ENCODE results near the gene NMNAT1.
"Not testable (repeated sequence)": the region's sequence is repeated elsewhere in the genome, so short reads cannot be mapped to it uniquely, and the experiment has no call there.

Gene NMNAT1

DNA sequence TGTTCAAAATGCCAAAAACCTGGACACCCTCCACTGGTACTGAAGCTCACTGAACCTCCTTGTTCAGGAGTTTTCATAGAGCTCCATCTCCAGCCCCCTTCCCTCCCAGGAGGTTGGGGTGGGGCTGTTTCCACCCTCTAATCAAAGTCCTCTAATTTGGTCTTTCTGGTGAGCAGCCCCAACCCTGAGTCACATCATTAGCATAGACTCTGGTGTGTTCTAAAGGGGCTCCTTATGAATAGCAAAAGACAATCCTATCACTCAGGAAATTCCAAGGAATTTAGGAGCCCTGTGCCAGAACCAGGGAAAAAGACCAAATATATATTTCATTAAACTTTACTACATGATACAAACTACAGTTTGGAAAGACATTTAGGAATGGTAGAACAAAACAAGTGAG is 76.3 kb downstream of the NMNAT1 start:
- Histone ChIP-seq H3K4me3 (ENCODE audit: low read depth in 1 of 2, low read length in 2 of 2) (no peak overlapping the region), H3K27me3 (ENCODE audit: control insufficient read depth in 1 of 2, insufficient read depth in 2 of 2, low read length in 2 of 2) (no peaks in the 10 kb centered on the region), H3K9me3 (ENCODE audit: control insufficient read depth in 1 of 2, low read length in 2 of 2) (no peaks in the 10 kb centered on the region), H3K27ac (ENCODE audit: low read depth, low read length) (no peak overlapping the region), H3K9ac (ENCODE audit: low read depth in 1 of 2, low read length in 2 of 2) (no peak overlapping the region), H3K4me1 (ENCODE audit: control insufficient read depth in 1 of 2, insufficient read depth in 2 of 2, low read length in 2 of 2) (no peaks in the 10 kb centered on the region), H3K36me3 (ENCODE audit: control insufficient read depth in 1 of 2, insufficient read depth in 2 of 2, low read length in 2 of 2) (no peaks in the 10 kb centered on the region)

DNA sequence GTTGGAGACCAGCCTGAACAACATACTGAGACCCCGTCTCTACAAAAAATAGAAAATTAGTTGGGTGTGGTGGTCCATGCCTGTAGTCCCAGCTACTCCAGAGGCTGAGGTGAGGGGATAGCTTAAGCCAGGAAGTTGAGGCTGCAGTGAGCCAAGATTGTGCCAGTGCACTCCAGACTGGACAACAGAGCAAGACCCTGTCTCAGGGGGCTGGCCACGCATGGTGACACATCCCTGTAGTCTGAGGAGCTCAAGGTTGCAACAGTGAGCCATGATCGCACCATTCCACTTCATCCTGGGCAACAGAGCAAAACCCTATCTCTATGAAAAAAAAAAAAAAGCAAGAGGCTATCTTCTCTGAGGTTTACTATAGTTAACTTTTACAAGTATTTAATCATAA is 76.8 kb downstream of the NMNAT1 start:
- Histone ChIP-seq H3K36me3 (ENCODE audit: control insufficient read depth in 1 of 2, insufficient read depth in 2 of 2, low read length in 2 of 2) (no peaks in the 10 kb centered on the region), H3K9ac (ENCODE audit: low read depth in 1 of 2, low read length in 2 of 2) (no peak overlapping the region)

DNA sequence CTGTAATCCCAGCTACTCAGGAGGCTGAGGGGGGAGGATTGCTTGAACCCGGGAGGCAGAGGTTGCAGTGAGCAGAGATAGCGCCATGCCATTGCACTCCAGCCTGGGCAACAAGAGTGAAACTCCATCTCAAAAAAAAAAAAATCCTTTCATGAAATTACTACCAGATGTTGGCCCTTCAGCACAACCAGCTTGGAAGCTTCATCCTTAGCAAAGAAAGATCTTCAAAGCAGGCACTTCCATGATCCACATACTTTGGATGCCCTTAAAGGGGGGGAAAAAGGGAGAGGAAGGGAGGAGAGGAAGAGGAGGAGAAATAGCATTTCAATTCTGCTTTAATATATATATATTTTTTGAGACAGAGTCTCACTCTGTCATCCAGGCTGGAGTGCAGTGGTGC is 77.4 kb downstream of the NMNAT1 start:
- H3K4me1 ChIP-seq (ENCODE audit: control insufficient read depth in 1 of 2, insufficient read depth in 2 of 2, low read length in 2 of 2); H3K9me3 ChIP-seq (ENCODE audit: control insufficient read depth in 1 of 2, low read length in 2 of 2); H3K9ac ChIP-seq (ENCODE audit: low read depth in 1 of 2, low read length in 2 of 2); H3K4me3 ChIP-seq (ENCODE audit: low read depth in 1 of 2, low read length in 2 of 2); H3K27ac ChIP-seq (ENCODE audit: low read depth, low read length); H3K27me3 ChIP-seq (ENCODE audit: control insufficient read depth in 1 of 2, insufficient read depth in 2 of 2, low read length in 2 of 2); H3K36me3 ChIP-seq (ENCODE audit: control insufficient read depth in 1 of 2, insufficient read depth in 2 of 2, low read length in 2 of 2): not testable (repeated sequence)

More for the DNA sequence above, 76.8 kb downstream of the NMNAT1 start:
- Histone ChIP-seq H3K27ac (ENCODE audit: low read depth, low read length) (no peak overlapping the region), H3K4me3 (ENCODE audit: low read depth in 1 of 2, low read length in 2 of 2) (no peak overlapping the region), H3K27me3 (ENCODE audit: control insufficient read depth in 1 of 2, insufficient read depth in 2 of 2, low read length in 2 of 2) (no peaks in the 10 kb centered on the region), H3K4me1 (ENCODE audit: control insufficient read depth in 1 of 2, insufficient read depth in 2 of 2, low read length in 2 of 2) (no peaks in the 10 kb centered on the region), H3K9me3 (ENCODE audit: control insufficient read depth in 1 of 2, low read length in 2 of 2) (no peaks in the 10 kb centered on the region)

DNA sequence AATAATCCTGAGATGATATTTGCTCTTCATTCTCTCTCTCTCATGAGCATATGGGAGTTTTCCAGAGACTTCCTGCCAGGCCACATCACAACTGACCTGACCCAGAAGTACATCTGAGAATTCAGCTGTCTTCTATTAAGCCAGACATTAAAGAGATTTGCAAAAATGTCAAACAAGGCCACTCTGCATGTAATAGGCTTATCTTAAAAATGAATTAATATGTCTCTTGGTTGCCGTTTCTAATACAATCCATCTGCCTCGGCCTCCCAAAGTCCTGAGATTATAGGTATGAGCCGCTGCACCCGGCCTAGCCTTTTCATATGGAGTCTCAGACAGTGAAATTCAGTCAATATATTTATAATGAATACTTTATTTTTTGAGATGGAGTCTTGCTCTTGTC is 78.7 kb downstream of the NMNAT1 start:
- H3K27ac ChIP-seq (ENCODE audit: low read depth, low read length); H3K27me3 ChIP-seq (ENCODE audit: control insufficient read depth in 1 of 2, insufficient read depth in 2 of 2, low read length in 2 of 2); H3K9ac ChIP-seq (ENCODE audit: low read depth in 1 of 2, low read length in 2 of 2); H3K4me3 ChIP-seq (ENCODE audit: low read depth in 1 of 2, low read length in 2 of 2); H3K36me3 ChIP-seq (ENCODE audit: control insufficient read depth in 1 of 2, insufficient read depth in 2 of 2, low read length in 2 of 2); H3K9me3 ChIP-seq (ENCODE audit: control insufficient read depth in 1 of 2, low read length in 2 of 2); H3K4me1 ChIP-seq (ENCODE audit: control insufficient read depth in 1 of 2, insufficient read depth in 2 of 2, low read length in 2 of 2): not testable (repeated sequence)

DNA sequence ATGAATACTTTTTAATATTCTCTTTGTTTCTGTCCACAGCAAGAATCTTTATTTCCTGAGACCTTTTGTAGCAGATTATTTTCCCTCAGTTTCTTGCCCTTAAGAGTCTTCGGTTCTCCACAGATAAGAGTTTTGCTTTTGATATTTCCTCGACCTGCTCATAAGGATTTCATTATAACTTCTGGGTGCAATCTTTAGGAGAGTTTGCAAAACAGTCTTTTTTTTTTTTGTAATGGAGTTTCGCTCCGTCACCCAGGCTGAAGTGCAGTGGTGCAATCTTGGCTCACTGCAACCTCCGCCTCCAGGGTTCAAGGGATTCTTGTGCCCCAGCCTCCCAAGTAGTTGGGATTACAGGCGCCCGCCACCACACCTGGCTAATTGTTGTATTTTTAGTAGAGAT is 79.4 kb downstream of the NMNAT1 start:
- Histone ChIP-seq H3K9me3 (ENCODE audit: control insufficient read depth in 1 of 2, low read length in 2 of 2) (no peaks in the 10 kb centered on the region), H3K4me3 (ENCODE audit: low read depth in 1 of 2, low read length in 2 of 2) (no peak overlapping the region), H3K36me3 (ENCODE audit: control insufficient read depth in 1 of 2, insufficient read depth in 2 of 2, low read length in 2 of 2) (no peaks in the 10 kb centered on the region), H3K27ac (ENCODE audit: low read depth, low read length) (no peak overlapping the region), H3K27me3 (ENCODE audit: control insufficient read depth in 1 of 2, insufficient read depth in 2 of 2, low read length in 2 of 2) (no peaks in the 10 kb centered on the region), H3K9ac (ENCODE audit: low read depth in 1 of 2, low read length in 2 of 2) (no peak overlapping the region), H3K4me1 (ENCODE audit: control insufficient read depth in 1 of 2, insufficient read depth in 2 of 2, low read length in 2 of 2) (no peaks in the 10 kb centered on the region)

DNA sequence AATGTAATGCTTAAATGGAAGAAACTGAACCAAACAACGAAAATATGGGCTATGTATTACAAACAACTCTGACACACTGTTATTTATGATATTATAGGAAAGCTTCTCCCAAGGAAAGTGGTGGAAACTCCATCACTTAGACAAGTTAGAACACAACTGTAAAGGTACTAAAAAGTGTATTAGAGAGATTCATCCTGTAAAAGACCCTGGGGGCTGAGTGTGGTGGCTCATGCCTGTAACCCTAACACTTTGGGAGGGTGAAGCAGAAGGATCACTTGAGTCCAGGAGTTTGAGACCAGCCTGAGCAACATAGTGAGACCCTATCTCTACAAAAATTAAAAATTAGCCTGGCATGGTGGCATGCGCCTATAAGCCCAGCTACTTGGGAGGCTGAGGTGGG is 82.1 kb downstream of the NMNAT1 start:
- Histone ChIP-seq H3K9me3 (ENCODE audit: control insufficient read depth in 1 of 2, low read length in 2 of 2) (no peaks in the 10 kb centered on the region), H3K27ac (ENCODE audit: low read depth, low read length) (no peak overlapping the region), H3K9ac (ENCODE audit: low read depth in 1 of 2, low read length in 2 of 2) (no peak overlapping the region), H3K36me3 (ENCODE audit: control insufficient read depth in 1 of 2, insufficient read depth in 2 of 2, low read length in 2 of 2) (no peaks in the 10 kb centered on the region), H3K27me3 (ENCODE audit: control insufficient read depth in 1 of 2, insufficient read depth in 2 of 2, low read length in 2 of 2) (no peaks in the 10 kb centered on the region), H3K4me1 (ENCODE audit: control insufficient read depth in 1 of 2, insufficient read depth in 2 of 2, low read length in 2 of 2) (no peaks in the 10 kb centered on the region), H3K4me3 (ENCODE audit: low read depth in 1 of 2, low read length in 2 of 2) (no peak overlapping the region)

DNA sequence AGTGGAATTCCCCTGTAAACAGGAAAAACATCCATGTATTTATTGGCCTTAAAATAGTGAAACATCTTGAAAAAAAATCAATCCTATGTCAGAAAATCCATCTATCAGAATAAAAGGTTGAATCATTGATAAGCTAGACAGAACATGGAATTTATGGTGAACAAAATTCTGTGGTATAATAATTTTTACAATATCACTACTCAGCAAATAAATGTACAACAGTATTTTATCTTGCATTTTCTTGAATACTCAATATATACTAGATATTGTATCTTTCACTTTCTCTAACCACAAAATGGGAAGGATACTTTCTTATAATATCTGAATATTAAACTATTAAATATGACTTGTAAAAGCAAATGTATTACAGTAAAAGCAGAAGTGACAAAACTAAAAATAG is 83.8 kb downstream of the NMNAT1 start:
- no peak overlapping the region for H3K4me3 ChIP-seq (ENCODE audit: low read depth in 1 of 2, low read length in 2 of 2)
- H3K9ac ChIP-seq (ENCODE audit: low read depth in 1 of 2, low read length in 2 of 2) = no peak overlapping the region
- no peaks in the 10 kb centered on the region for H3K27me3 ChIP-seq (ENCODE audit: control insufficient read depth in 1 of 2, insufficient read depth in 2 of 2, low read length in 2 of 2)
- H3K9me3 ChIP-seq (ENCODE audit: control insufficient read depth in 1 of 2, low read length in 2 of 2) = no peaks in the 10 kb centered on the region
- no peak overlapping the region for H3K27ac ChIP-seq (ENCODE audit: low read depth, low read length)
- H3K4me1 ChIP-seq (ENCODE audit: control insufficient read depth in 1 of 2, insufficient read depth in 2 of 2, low read length in 2 of 2) = no peaks in the 10 kb centered on the region
- H3K36me3 ChIP-seq (ENCODE audit: control insufficient read depth in 1 of 2, insufficient read depth in 2 of 2, low read length in 2 of 2) = no peaks in the 10 kb centered on the region

DNA sequence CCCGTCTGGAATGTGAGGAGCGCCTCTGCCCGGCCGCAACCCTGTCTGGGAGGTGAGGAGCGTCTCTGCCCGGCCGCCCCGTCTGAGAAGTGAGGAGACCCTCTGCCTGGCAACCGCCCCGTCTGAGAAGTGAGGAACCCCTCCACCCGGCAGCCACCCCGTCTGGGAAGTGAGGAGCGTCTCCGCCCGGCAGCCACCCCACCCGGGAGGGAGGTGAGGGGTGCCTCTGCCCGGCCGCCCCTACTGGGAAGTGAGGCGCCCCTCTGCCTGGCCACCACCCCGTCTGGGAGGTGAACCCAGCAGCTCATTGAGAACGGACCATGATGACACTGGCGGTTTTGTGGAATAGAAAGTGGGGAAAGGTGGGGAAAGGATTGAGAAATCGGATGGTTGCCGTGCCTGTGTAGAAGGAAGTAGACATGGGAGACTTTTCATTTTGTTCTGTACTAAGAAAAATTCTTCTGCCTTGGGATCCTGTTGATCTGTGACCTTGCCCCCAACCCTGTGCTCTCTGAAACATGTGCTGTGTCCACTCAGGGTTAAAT is 85.8 kb downstream of the NMNAT1 start:
- not testable (repeated sequence) for H3K27me3 ChIP-seq (ENCODE audit: control insufficient read depth in 1 of 2, insufficient read depth in 2 of 2, low read length in 2 of 2); H3K4me1 ChIP-seq (ENCODE audit: control insufficient read depth in 1 of 2, insufficient read depth in 2 of 2, low read length in 2 of 2); H3K4me3 ChIP-seq (ENCODE audit: low read depth in 1 of 2, low read length in 2 of 2); H3K9me3 ChIP-seq (ENCODE audit: control insufficient read depth in 1 of 2, low read length in 2 of 2); H3K27ac ChIP-seq (ENCODE audit: low read depth, low read length); H3K36me3 ChIP-seq (ENCODE audit: control insufficient read depth in 1 of 2, insufficient read depth in 2 of 2, low read length in 2 of 2); H3K9ac ChIP-seq (ENCODE audit: low read depth in 1 of 2, low read length in 2 of 2)

DNA sequence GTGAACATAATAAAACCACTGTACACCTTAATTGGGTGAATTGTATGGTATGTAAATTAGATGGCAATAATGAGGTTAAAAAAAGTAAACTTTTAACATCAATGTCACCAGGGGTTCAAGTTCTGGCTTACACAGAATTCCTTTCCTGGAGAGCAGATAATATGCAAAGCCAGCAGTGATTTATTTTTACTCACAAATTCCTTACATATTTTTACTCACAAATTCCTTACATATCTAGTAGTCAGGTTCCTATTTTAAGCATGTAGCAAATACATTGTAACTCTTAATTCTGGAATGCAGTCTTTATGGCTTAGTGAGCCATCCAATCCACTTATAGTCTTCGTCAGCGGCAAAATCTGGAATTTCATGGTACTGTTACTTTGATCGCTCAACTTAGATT is 88.2 kb downstream of the NMNAT1 start:
- H3K4me3 ChIP-seq (ENCODE audit: low read depth in 1 of 2, low read length in 2 of 2) = no peak overlapping the region
- H3K9me3 ChIP-seq (ENCODE audit: control insufficient read depth in 1 of 2, low read length in 2 of 2) = no peaks in the 10 kb centered on the region
- peaks cover 8 to 14% of the 10 kb centered on the region in 2 donors for H3K4me1 ChIP-seq (ENCODE audit: control insufficient read depth in 1 of 2, insufficient read depth in 2 of 2, low read length in 2 of 2)
- H3K27me3 ChIP-seq (ENCODE audit: control insufficient read depth in 1 of 2, insufficient read depth in 2 of 2, low read length in 2 of 2) = no peaks in the 10 kb centered on the region
- H3K36me3 ChIP-seq (ENCODE audit: control insufficient read depth in 1 of 2, insufficient read depth in 2 of 2, low read length in 2 of 2) = no peaks in the 10 kb centered on the region
- no peak overlapping the region for H3K9ac ChIP-seq (ENCODE audit: low read depth in 1 of 2, low read length in 2 of 2)
- no peak overlapping the region for H3K27ac ChIP-seq (ENCODE audit: low read depth, low read length)

DNA sequence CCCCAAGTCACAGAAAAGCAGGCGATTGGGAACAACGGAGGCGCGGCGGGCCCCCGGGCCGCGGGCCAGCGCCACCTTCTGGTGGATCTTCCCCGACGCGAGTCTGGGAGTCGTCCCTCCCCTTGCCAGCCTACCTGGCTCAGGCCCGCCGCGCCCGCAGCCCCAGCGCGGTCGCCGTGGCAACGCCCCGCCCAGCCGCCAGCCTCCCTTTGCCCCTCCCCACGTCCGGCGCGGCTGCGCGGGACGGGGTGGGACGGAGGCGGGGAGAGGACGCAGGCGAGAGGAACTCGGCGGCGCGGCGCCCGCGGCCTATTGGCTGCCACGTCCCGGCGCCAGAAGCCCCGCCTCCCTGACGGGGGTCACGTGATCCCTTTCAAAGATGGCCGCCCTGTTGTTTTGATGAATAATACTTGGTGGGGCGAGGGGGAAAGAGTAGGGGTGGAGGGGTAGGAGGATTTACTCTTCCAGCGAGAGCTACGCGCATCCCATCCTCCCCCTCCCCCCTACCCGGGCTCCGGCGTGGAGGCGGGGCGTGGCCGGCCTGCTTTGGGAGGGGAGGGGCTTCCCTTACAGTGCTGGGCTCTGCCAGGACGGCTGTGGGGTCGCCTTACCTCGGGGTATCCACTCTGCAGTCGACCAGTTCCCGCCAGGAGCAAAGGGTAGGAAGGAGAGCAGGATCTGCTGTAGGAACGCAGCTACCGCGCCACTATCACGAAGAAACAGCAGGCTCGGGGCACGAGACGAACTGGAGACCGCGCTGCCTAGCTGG is 89.5 kb downstream of the NMNAT1 start, which contains the start of gene UBE4B:
Gene UBE4B, plus strand, starts transcription at position 369 of the 769 bp plus-strand sequence. CDS start 713 bp downstream, outside the sequence.
- Histone ChIP-seq H3K4me1 (ENCODE audit: control insufficient read depth in 1 of 2, insufficient read depth in 2 of 2, low read length in 2 of 2) (peaks cover 8 to 14% of the 10 kb centered on the region in 2 donors), H3K27ac (ENCODE audit: low read depth, low read length) (peak within 1 kb of the TSS; percentile 89), H3K9me3 (ENCODE audit: control insufficient read depth in 1 of 2, low read length in 2 of 2) (no peaks in the 10 kb centered on the region), H3K36me3 (ENCODE audit: control insufficient read depth in 1 of 2, insufficient read depth in 2 of 2, low read length in 2 of 2) (peaks cover 0 to 6% of the 10 kb centered on the region in 2 donors), H3K4me3 (ENCODE audit: low read depth in 1 of 2, low read length in 2 of 2) (peak within 1 kb of the TSS; percentile 93 to 97), H3K9ac (ENCODE audit: low read depth in 1 of 2, low read length in 2 of 2) (peak within 1 kb of the TSS; percentile 93 to 94), H3K27me3 (ENCODE audit: control insufficient read depth in 1 of 2, insufficient read depth in 2 of 2, low read length in 2 of 2) (no peaks in the 10 kb centered on the region)

Measured in duodenal mucosa (tissue), 2 donors.